Stimulated activated CD8-positive, alpha-beta memory T cell treated with anti-CD3 and anti-CD28 coated beads, Interleukin-12 subunit alpha, Interleukin-12 subunit beta, amount 100 ng/mL, for 4 hours (primary cell): Measurements from ENCODE around the gene POLR3H.
"Not testable (repeated sequence)": the region's sequence is repeated elsewhere in the genome, so short reads cannot be mapped to it uniquely, and the experiment has no call there.

Experiments
- DNase-seq: peaks from one replicate; pipeline ENCODE4 v3.0.0-alpha.2; 2020; ENCODE audit warnings: low read depth

The POLR3H gene, protein sequence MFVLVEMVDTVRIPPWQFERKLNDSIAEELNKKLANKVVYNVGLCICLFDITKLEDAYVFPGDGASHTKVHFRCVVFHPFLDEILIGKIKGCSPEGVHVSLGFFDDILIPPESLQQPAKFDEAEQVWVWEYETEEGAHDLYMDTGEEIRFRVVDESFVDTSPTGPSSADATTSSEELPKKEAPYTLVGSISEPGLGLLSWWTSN

DNA sequence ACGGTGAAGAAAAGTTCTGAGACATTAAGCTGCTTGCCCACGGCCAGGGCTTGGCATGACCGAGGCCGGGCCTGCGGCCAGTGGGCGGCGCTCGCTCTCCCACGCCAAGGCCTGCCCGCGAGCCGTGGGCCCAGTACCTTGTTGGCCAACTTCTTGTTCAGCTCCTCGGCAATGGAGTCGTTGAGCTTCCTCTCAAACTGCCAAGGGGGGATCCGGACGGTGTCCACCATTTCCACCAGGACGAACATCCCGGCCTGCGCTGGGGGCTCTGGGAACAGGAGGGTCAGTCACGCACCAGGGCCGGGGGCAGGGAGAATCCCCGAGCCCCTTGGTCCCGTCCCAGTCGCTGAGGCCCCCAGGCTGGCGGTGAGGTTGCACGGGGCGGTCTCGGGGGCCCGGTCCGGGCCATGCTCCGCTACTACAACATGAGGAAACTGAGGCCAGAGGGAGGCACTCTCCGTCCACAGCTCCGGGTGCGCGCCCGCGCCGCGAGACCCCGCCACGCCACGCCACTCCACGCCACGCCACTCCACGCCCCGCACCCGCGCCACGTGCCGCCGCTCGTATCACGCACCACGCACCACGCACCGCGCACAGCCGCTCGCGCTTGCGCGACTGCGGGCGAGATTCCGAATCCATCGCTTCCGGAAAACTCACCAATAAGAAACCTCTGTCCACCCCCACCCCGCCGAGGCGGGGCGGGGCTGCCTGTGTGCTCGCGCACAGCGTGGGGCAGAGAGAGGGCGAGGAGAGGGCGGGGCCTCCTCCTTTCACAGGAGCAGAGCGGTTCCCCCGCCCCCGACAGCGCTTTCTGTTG is at the start of gene POLR3H:
Gene POLR3H, minus strand, starts transcription at position 617 of the 817 bp plus-strand sequence. Its CDS starts 369 bp downstream, at position 248.
- peak; percentile 95 for DNase-seq

DNA sequence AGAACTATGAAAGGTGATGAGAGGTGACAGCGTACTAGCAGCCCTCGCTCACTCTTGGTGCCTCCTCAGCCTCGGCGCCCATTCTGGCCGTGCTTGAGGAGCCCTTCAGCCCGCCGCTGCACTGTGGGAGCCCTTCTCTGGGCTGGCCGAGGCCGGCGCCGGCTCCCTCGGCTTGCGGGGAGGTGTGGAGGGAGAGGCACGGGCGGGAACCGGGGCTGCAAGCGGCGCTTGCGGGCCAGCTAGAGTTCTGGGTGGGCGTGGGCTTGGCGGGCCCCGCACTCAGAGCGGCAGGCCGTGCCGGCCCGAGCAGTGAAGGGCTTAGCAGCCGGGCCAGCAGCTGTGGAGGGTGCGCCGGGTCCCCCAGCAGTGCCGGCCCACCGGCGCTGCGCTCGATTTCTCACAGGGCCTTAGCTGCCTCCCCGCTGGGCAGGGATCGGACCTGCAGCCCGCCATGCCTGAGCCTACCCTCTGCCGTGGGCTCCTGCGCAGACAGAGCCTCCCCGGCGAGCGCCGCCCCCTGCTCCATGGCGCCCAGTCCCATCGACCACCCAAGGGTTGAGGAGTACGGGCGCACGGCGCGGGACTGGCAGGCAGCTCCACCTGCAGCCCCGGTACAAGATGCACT is 49.2 kb upstream of the POLR3H start:
- DNase-seq = not testable (repeated sequence)

DNA sequence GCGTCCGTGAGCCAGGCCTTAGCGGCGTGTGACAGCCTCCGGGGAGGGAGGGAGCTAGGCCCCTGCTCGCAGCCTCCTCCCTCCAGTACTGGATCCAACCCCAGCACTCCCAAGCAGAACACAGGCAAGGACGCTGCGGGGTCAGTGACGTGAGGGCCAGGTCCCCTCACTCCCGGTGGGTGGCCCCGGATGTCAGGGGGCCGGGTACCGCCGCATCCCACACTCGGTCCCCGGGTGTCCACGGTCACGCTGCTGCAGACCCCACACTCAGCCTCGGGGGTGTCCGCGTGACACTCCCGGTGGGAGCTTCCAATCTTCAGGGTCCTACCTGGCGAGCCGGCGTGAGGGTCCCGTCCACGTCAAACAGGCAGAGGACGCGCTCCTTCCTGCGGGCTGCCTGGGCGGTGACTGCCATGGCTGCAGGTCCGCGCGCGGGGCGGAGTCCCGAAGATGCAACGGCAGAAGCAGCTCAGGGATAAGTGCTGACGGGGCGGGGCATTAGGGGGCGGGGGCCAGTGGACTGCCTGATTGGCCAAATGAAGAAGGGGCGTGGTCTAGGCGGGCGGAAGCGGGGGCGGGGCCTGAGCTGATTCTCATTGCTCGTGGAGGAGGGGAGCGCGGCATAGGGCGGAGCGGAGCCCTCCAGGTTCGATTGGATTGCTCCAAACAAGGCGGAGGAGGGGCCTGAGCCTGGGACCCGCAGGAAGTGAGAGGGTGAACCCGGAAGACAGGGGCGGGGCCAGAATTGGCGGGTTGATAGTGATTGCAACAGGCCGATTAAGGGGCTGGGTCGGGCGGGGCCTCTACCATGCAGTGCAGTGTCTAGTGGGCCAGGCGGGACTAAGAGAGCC is 45.3 kb upstream of the POLR3H start, which contains the start of gene PMM1:
Gene PMM1, minus strand, starts transcription at position 450 of the 851 bp plus-strand sequence. Its CDS starts 35 bp downstream, at position 415.
- peak; percentile 100 for DNase-seq

DNA sequence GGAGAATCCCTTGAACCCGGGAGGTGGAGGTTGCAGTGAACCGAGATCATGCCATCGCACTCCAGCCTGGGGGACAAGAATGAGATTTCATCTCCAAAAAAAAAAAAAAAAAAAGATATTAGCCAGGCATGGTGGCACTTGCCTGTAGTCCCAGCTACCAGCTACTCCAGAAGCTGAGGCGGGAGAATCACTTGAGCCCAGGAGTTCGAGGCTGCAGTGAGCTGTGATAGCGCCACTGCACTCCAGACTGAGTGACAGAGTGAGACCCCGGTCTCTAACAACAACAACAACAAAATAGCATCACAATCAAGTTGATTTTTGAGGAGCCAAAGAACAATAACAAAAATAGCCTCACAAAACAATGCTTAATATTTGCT is 43.1 kb upstream of the POLR3H start:
- no peak for DNase-seq

DNA sequence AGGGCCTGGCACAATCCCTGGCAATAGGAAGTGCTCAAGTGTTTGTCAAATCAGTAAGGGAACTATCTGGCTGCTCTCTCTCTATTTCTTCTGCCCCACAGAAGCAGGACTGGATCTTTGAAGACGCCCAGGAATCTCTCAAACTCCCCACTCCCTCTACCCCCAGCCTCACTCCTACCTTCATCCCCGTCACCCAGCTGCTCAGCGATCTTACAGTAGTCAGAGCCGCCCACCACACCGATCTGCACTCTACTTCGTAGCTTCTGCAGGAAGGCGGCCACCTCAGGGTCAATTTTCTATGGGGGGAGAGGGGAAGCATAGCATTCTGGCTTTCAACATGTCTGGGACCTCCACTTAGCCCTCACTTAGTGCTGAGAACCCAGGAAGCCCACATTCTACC is 41.6 kb upstream of the POLR3H start:
- no peak for DNase-seq

DNA sequence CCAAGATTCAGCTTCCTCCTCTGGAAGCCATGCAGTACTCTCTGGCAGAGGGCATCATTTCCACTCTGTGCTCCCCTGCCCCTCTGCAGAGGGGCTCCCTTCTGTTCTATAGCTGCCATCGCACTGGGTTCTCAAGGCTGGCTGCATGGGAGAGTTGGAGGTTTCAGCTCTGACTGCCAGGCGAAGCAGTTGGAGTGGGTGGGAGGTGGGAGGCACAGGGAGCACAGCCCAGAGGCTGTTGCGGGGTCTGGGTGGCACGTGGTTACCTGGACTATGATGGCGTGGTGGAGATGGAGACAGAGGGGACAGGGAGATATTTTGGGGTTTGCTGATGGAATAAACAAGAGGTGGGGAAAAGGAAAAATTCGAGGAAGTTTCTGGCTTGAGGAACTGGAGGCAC is 40.6 kb upstream of the POLR3H start:
- DNase-seq = no peak

DNA sequence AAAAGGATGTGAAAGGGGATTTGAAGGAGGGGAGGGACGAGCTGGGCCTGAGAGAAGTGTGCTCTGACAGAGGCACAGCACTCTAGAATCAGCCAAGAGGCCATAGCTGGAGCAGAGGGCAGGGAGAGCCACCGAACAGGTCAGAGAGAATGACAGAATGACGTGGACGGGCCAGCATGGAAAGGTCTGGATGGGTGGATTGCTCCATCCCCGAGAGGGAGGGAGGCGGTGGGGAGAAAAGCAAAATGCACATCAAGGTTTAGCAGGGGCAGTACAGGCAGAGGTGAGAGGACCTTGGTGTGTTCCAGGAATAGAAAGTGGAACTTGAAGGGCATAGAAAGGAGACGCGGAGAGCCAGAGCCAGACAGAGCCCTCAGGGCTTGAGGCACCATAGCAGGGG is 38.4 kb upstream of the POLR3H start:
- no peak for DNase-seq

DNA sequence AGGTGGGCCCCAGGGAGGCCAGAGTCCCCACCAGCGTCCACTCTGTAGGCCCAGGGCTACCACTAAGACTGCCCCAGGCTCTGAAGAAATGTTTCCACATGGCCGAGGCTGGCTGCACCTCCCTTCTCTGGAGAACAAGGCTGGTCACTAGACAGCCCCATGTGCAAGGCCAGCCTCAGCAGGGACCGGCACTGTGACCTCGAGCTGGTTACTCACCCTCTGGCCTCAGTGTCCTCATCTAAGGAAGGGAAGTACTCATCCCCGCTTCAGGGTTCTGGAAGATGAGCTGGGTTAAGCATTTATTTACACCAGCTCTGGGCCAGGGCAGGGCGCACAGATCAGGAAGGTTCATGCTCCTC is 35.7 kb upstream of the POLR3H start:
- DNase-seq = no peak

DNA sequence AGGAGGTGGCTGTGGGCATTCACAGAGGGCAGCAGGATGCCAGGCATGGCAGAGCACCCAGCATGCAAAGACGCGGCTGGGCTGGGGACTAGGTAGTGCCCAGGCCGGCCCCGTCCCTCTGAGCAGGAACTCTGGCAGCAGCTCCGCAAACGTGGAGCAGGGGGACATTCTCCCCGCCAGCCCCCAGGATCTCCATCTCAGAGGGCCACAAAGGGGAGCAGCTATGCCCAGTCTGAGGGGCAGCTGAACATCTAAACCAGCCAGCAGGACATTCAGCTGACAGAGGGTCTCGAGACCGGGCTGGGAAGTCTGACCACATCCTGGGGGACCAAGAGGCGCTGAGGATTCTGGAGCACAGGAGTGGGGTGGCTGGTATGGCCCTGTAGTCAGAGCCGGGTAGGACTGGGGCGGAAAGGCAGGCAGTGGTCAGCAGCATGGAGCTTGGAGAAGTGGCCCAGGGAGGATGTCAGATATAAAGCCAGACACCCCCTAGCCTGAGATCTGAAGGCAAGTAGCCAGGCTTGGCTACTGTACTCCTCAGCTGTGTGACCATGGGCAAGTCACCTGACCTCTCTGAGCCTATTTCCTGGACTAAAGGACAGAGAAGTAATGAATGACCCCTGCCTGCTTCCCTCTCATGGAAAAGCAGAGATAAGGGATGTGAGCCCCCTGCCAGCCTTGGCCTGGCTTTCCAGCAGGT is 35.2 kb upstream of the POLR3H start:
- DNase-seq = no peak

DNA sequence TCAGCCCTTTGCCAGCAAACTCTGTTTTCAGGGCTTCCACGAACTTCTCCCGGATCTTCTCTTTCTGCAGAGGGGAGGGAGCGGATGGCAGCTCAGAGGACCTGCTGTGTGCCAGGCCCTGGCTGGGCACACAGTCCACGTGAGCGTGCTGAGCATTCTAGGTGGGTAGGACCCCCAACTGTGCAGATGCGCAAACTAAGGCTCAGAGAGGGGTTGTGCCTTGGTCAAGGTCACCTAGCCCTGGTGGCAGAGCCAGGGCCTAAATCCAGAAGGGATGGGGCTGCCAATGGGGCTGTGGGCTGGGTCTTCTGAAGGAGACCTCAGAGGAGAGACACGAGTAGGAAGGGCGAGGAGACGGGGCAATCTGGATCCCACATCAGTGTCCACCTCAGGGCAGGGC is 34.5 kb upstream of the POLR3H start:
- DNase-seq = no peak

DNA sequence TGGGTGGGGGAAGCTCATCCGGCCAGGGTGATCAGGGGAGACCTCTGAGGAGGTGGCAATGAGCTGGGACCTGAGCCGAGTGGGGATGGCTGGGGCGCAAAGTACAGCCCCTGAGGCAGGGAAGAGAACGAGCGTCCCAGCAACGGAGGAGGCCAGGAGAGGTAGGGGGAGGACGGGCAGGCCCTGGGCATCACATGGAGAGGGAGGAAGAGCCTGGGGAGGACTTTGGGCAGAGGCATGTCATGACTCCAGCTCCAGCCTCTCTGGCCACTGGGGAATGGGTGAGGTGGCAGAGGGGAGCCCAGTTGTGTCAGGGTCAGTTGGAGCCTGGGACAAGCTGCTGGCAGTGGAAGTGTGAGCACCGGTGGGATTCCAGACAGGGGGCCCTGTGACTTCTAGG is 33.8 kb upstream of the POLR3H start:
- DNase-seq = no peak

DNA sequence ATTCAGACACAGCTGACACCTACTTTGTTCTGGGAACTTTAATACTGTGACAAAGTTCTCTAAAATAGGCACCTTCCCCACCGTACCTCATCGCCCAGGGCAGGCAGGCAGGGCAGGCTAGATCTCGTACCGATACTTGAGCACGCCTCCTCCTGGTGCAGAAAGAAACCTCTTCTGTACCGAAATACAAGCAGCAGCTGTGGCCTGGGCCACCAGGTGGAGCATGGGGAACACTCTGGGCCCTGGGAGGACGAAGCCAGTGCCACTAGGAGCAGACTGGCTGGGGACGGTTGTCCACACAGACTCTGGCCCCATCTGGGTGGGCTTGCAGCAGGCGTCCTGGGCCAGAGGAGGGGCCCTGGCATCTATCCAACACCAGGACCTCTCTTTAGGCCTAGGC is 32.6 kb upstream of the POLR3H start:
- no peak for DNase-seq

DNA sequence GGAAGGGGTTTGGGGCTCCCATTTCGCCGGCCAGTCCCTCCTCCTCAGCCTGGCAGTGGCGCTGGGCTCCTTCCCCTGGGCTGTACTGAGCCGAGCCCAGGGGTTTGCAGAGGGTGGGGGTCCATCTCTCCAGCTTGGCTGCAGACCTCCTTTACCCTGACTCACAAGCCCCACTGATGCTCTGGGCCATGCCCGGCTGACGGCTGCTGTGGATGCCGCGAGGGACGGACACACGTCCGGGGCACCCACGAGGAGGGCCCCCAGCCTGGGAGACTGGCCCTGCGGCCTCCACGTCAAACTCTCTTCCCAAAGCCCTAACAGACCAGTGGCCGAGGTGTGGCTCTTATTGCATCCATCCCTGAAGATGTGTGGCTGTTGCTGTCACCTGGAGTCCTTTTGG is 31.3 kb upstream of the POLR3H start:
- no peak for DNase-seq

DNA sequence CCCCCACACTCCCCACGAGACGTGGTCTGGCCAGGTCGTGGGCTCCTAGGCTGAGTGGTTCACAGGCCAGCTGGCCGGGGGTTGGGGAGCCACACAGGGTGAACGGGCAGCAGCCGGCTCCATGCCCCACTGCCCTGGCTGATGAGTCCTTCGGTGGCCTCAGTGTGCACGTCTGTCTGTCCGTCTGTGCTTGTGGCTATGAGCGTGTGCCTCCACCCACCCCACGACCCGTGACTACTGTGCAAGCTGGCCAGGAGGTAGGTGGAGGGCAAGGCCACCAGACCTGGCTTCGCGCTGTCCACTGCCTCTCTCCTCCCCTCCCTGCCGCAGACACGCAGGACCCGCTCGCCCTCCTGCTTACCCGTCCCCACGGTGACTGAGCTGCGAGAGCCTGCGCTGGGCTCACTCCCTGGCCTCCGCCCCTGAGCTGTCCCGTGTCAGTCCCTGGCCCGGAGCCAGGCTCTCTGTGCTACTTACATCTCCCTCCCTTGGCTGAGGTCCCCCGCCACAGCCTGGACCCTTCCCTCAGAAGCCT is 30.6 kb upstream of the POLR3H start:
- no peak for DNase-seq

DNA sequence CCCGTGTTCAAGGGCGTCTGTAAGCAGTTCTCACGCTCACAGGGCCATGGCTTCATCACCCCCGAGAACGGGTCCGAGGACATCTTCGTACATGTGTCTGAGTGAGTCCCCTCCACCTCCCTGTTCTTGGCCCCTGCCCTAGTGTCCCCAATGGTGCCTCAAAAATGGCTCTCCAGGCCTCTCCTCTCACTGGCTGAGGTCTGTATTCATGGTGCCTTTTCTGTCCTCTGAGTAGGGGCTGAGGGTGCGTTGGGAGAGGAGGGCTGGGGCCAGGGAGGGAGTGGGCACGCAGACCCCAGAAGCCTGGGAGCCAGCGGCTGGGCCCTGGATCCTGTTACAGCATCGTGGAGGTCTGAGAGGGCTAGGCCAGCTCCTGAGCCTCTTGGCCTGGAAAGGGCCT is 29.4 kb upstream of the POLR3H start:
- DNase-seq = no peak

DNA sequence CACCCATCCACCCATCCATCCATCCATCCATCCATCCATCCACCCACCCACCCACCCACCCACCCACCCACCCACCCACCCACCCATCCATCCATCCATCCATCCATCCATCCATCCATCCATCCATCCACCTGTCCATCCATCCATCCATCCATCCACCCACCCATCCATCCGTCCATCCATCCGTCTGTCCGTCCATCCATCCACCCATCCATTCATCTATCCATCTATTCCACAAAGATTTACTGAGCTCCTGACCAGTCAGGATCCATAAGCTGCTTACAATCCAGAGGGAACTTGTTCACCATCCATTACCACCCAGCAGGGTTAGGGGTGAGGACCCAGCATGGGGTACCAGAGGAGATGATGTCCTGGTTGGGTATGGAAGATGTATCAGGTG is 28.0 kb upstream of the POLR3H start:
- not testable (repeated sequence) for DNase-seq

DNA sequence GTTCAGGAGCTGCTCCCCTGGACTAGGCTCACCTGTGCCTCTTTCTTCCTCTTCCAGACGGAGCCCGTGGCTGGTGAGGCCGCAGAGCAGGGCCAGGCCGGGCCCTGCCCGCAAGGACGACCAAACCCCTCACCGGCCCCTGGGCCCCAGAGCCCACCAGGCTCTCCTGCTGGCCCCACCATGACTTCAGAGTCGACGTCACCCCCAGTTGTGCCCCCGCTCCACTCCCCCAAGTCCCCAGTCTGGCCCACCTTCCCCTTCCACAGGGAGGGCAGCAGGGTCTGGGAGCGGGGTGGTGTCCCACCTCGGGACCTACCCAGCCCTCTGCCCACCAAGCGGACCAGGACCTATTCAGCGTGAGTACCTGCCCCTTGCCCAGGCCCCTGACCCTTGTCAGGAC is 27.5 kb upstream of the POLR3H start:
- no peak for DNase-seq

DNA sequence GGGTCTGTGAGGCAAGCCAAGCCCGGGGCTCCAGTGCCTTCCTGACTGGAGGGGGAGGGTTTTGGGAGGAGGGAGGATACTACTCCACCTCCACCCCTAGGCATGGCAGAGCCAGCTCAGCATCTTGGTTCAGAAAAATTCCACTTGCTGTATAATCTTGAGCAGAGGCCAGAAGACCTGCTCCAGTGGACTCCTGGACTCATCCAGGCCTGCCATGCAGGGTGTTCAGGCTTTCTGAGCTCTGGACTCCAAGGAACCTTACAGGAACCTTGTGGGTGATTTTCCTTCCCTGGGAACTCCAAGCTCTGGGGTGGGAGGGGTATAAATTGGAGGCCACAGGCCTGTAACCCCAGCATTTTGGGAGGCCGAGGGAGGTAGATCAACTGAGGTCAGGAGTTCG is 26.0 kb upstream of the POLR3H start:
- no peak for DNase-seq

DNA sequence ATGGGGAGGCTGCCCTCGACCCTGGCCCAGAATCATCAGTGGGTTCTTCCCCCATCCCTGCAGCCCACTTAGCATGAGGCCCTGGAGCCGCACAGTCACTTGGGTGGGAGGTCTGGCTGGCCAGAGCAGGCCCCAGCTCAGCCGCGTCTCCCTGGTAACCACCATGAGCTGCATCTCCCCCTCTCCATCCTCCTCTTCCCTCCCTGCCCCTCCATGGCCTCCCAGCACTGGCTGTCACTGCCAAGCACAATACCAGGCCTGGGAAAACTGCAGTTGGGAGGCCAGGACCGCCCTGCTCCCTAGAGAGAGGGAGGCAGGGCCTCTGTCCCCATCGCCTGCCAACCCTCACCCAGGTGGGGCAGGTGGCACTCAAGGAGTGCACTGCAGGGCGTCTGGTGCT is 24.5 kb upstream of the POLR3H start:
- no peak for DNase-seq

DNA sequence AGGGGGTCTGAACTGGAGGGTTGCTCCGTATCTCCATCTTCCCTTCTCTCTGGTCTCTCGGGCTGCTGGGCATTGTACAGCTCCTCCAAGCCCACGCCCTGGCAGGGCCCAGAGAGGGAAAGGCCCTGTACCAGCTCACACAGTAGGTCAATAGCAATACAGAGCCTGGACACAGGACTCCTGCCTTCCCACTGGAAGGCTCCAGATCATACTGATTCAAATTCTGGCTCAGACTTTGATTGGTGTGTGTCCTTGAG is 23.2 kb upstream of the POLR3H start:
- DNase-seq = no peak

DNA sequence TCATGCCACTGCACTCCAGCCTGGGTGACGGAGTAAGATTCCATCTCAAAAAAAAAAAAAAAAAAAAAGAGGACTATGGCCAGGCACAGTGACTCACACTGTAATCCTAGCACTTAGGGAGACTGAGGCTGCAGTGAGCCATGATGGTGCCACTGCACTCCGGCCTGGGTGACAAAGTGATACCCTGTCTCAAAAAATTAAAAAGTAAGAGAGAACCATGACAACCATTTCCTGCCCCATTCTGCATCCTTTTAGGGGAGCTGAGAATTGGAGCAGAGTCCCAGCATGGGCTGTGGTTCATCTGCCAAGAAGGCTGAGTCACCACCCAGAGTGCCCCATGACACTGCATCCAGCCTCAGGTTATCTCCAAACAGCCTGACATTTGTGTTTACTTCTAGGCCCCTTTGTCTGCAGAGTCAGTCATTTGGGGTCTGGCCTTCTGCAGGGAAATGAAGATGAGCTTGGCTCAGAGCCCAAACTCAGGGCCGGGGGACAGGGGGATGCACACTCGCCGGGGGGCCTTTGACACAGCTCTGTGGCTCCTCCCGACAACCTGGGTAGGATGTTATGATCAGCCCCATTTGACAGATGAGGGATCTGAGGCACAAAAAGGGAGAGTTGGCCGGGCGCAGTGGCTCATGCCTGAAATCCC is 21.3 kb upstream of the POLR3H start:
- DNase-seq = no peak
